ENCODE measurements around the gene ABHD2. TPM values are rescaled to one million over a fixed set of nuclear protein-coding genes. Genes with fewer than 3 reads are reported as not detected.

Gene ABHD2
- total and polyA plus RNA-seq, 9 of the 15 experiments (the other 6 are each of a cell fraction or from before 2014, with no cell fraction given) = 16.9 to 99.8 (median 47.5) TPM

GRCh38 chr15:89243691-89244573, 155.7 kb downstream of the ABHD2 start, which contains the start of gene FANCI (continued):
- no peak for TF ChIP-seq CLOCK (CRISPR knock-in tag; IDR thresholded peaks at IDR 0.05; ENCODE audit: borderline replicate concordance)
- TF ChIP-seq ZNF696 (CRISPR knock-in tag; conservative IDR thresholded peaks at IDR 0.05) = no peak
- no peak for TF ChIP-seq COPS2 (conservative IDR thresholded peaks at IDR 0.05)
- no peak for TF ChIP-seq PURB (CRISPR knock-in tag; IDR thresholded peaks at IDR 0.05; ENCODE audit: low read depth)
- no peak for TF ChIP-seq ZNF79 (CRISPR knock-in tag; IDR thresholded peaks at IDR 0.05; ENCODE audit: low read depth)
- peak; percentile 41; the same call in 1 of the 2 replicates for TF ChIP-seq EP300 (IDR thresholded peaks at IDR 0.05; ENCODE audit: low read length)
- TF ChIP-seq ZNF408 (CRISPR knock-in tag; IDR thresholded peaks at IDR 0.05; ENCODE audit: low read depth) = no peak
- 0 out of 2 replicates have a peak, but pooled peaks have one; percentile 7 for TF ChIP-seq MXI1 (IDR thresholded peaks at IDR 0.05; ENCODE audit: low read depth, low read length)
- peak; percentile 93 for TF ChIP-seq MYC (IDR thresholded peaks at IDR 0.05; ENCODE audit: low read depth, low read length)
- 0 out of 2 replicates have a peak, but pooled peaks have one; percentile 11 for TF ChIP-seq MYC (CRISPR knock-in tag; IDR thresholded peaks at IDR 0.05; ENCODE audit: borderline replicate concordance, low read depth)
- TF ChIP-seq IRF9 (tag; IDR thresholded peaks at IDR 0.05) = no peak
- TF ChIP-seq ERF (CRISPR knock-in tag; IDR thresholded peaks at IDR 0.05) = no peak
- TF ChIP-seq EHMT2 (IDR thresholded peaks at IDR 0.05) = no peak
- TF ChIP-seq HEY1 (CRISPR knock-in tag; IDR thresholded peaks at IDR 0.05; ENCODE audit: borderline replicate concordance) = no peak
- TF ChIP-seq RBFOX2 (IDR thresholded peaks at IDR 0.05; ENCODE audit: low read depth, low read length) = peak; percentile 95
- TF ChIP-seq ZBTB1 (CRISPR knock-in tag; IDR thresholded peaks at IDR 0.05; ENCODE audit: borderline replicate concordance, low read depth) = 0 out of 2 replicates have a peak, but pooled peaks have one; percentile 47
- TF ChIP-seq SAFB (IDR thresholded peaks at IDR 0.05; ENCODE audit: borderline replicate concordance, low read depth, low read length) = no peak
- no peak for TF ChIP-seq KAT2B (IDR thresholded peaks at IDR 0.05; ENCODE audit: low read depth, low read length)
- no peak for TF ChIP-seq ZNF23 (CRISPR knock-in tag; IDR thresholded peaks at IDR 0.05)
- TF ChIP-seq ZBED1 (IDR thresholded peaks at IDR 0.05) = peak; percentile 25; the same call in 1 of the 2 replicates
- TF ChIP-seq ZC3H4 (CRISPR knock-in tag; IDR thresholded peaks at IDR 0.05; ENCODE audit: borderline replicate concordance) = no peak
- TF ChIP-seq JUND (IDR thresholded peaks at IDR 0.05; ENCODE audit: borderline replicate concordance, low read depth, low read length) = peak; percentile 93
- peak; percentile 21; the same call in 1 of the 3 replicates for TF ChIP-seq JUND (tag; IDR thresholded peaks at IDR 0.05; ENCODE audit: borderline replicate concordance, low read depth, low read length)
- TF ChIP-seq ZNF586 (CRISPR knock-in tag; conservative IDR thresholded peaks at IDR 0.05) = no peak
- TF ChIP-seq MITF (IDR thresholded peaks at IDR 0.05) = no peak
